Left hindlimb (tissue), 1 donor: Measurements from ENCODE around the gene RAD51B.

Experiments used
- DNase-seq: peaks from one replicate; pipeline ENCODE4 v3.0.0-alpha.2; 2018

RAD51B gene

DNA sequence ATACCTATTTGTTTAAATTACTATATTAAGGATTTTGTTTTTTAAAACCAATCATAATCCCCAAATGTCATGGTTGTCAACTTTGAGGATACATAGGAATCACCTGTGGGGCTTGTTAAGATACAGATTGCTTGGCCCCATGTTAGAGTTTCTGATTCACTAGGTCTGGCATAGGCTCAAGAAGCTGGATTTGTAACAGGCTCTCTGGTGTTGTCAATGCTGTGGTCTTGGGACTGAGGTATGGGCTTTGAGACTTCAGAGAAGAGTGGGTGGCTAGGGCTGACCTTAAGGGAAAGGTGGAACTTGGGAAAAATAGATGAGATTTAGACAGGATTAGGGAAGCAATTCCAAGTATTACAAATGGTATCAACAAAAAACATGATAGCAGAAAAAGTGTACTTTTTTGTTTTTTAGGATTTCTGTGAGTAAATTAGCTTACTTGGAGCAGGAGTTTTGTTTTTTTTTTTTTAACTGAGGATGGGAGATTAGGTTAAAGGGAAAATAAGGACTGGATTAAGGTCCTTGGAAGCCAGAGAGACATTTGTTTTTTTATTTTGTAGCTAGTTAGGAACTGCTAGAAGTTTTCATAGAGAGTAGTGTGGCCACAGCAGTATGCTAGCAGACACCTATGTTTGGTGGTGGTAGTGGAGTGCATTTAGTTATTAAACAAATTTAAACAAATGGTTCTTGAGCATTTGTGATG, 88.6 kb downstream of the RAD51B start:
- no peak for DNase-seq

DNA sequence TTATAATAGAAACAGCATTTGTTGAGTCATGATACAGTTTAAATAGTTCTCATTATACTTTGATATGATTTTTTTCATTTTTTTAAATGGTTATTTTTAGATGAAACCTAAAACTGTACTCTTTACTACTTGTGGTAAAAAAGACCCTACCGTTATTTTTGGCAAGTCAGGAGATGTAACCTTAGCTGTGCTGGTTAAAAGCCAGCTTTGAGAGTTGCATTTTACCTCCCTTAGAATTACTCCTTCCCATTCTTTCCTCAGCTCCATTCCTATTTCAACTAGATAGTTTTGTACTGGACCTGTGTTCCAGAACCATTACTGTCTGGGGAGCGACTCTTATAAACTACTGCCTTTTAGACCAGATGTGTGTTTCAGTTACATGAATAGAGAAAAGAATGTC, 92.0 kb downstream of the RAD51B start:
- no peak for DNase-seq

DNA sequence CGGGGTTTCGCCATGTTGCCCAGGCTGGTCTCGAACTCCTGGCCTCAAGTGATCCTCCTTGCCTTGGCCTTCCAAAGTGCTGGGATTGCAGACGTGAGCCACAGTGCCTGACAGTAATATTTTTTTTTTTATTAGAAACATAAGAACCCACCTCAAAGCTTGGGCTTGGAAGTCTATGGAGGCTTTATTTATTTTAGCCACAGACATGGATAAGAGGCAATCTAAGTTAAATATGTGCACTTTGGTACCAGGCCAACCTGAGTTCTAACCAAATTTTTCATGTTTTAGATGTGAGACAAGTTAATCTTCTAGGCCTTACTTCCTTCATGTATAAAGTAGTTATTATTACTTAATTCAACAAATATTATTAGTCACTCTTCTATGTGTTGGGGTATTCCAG, 96.9 kb downstream of the RAD51B start:
- DNase-seq = no peak

DNA sequence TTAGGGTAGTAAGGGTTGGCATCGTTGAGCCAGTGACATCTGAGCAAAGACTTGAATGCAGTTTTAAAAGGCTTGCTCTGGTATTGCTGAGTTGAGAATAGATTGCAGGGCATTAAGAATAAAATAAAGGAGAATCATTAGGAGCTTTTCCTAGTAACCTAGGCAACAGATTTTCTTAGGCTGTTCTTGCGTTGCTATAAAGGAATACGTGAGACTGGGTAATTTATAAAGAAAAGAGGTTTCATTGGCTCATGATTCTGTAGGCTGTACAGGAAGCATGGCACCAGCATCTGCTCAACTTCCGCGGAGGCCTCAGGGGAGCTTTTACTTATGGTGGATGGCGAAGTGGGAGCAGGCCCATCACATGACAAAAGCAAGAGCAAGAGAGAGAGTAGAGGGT, 97.4 kb downstream of the RAD51B start:
- DNase-seq = no peak

DNA sequence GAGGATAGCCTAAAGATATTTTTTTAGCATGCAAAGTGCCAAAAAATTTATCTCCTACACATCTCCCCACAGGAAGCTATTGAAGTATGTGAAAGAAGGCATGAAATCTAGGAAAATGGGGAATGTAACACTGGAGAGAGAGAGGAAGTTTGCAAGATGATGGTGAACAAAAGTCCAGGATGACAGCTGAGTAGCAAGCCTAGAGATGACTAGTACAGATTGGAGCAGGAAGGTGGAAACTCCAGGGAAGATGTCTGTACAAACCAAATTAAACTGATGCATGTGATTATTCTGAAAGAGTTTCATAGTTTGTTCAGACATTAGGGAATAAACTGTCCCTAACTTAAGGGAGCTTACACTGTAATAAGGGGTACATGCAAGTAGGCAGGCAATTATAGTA, 99.3 kb downstream of the RAD51B start:
- DNase-seq = no peak

DNA sequence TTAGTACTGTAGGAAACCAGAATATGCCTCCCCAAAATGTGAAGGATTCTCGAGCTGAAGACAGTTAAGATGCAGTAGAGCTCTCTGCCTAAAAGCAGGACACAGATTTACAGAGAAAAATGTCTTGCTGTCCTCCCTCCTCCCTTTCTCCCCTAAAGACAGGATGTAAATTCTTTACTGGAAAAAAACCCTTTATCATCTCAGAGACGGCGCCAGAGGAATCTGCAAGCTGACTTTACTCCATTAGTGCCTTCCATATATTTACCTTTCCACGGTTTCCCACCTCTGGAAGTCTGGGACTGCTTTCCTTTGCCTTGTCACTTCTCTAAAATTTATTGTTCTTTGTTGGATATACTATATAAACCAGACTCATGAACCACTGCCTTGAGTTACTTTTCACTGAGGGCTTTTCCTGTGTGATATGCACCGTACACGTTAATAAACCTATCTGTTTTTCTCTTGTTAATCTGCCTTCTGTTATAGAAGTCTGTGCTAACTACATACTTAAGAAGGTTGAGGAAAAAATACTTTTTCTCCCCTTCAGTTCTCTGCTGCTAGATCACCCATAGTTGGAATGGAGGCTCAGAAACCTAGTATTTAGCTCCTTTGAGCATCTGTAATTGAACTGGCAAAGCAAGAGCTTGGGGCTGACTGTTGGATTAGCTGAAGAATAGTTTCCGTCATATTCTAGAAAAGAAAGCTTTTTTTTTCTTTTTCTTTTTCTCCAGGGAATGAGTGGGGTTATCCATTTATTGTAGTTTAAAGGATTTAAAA, 99.9 kb downstream of the RAD51B start:
- DNase-seq = no peak

DNA sequence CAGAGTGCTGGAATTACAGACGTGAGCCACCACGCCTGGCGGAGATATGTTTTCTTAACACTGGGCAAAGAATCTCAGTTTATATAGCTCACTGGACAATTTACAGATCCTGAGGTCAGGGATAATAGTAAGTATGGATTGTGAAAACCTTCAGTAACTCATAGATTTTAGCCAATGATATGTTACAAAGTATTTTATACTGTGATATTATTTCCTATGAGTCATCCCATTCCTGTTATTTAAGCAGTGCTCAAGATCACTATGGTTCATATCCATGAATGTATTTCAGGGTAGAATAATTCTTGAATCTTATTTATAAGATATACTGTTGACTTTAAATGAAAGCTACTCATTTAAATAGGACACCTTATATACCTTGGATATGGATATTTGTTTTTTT, 107.2 kb downstream of the RAD51B start:
- no peak for DNase-seq

DNA sequence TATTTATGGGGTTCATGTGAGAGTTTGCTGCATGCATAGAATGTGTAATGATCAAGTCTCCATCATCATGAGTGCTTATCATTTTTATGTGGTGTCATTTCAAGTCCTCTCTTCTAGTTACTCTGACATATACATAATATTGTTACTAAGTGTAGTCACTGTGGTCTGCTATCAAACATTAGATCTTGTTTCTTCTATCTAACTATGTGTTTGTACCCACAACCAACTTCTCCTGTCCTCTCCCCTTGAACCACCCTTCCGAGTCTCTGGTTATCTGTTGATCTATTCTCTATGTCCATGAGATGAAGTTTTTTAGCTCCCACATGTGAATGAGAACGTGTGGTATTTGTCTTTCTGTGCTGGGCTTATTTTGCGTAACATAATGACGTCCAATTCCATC, 107.7 kb downstream of the RAD51B start:
- DNase-seq = no peak

DNA sequence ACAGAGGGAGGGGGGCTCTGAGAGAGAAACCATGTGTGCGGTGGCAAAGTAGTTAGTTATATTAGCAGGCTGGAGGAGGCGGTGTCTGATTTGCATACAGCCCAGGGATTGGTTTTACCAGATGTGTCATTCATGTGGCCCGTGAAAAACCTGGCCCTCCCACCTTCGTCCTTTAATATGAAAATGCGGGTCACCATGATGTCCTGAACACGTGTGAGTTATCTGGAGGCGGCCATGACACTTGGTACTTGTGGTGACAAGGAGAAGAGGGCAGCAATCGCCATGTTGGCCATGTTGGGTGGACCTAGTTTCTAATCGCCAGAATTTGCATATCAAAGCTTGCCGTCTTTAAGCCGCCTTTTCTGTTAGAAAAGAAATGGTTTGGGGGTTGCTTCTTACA, 108.8 kb downstream of the RAD51B start:
- DNase-seq = no peak

DNA sequence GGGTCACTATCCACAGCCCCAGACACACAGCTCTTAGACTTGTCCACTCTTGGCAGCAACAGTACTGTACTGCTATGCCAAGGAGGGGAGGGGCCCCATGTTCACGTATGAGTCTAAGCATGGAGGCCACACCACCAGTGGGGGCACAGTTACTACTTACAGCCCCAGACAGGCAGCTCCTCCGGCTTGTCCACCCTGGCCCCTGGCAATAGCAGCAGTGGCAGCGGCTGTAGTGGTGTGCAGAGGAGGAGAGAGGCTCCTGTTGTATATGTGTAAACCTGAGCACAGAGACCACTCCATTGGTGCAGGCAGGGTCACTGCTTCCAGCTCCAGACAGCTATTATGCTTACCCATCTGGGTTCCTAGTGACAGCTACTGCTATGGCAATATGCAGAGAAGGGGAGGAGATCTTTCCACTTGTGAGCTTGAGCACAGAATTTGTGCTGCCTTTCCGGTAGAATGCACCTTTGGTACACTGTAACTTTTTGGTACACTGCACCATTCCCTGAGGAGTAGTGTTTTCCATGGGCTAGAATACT, 113.2 kb downstream of the RAD51B start:
- DNase-seq = no peak

DNA sequence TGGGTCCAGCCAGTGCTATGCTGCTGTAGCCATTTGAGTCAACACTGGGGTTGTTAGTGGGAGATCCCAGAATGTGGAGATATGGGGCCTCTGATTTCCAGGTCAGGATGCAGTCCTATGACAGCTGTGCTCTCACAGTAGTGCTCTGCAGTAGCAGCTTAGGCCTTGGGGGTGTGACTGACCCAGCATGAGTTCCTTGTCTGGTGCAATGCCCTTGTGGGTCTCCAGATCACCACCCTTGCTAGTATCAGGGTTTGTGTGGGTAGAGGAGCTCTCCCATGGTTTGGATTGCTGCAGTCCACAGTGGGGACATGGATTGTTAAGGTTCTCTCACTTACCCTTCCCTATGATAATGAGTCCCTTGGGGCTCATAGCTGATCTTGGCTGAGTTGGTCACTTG, 113.7 kb downstream of the RAD51B start:
- DNase-seq = no peak

DNA sequence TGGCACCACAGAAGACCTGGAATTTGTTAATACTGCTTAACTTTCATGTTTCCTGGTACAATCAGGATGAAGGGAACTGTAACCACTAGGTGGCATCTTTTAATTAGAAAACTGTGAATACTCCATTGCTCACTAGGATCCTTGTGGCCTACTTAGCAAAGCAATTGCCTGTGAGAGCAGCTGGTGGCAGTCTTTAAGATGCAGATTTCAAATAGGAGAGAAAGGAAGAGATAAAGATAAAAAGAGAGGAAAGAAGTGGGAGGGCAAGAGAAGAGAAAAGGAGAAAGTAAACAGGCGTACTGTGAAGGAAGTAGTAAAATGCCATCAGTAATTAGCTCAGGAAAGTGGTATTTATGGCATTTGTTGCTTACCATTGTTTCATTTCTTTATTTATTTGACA, 114.5 kb downstream of the RAD51B start:
- peak; percentile 33 for DNase-seq

DNA sequence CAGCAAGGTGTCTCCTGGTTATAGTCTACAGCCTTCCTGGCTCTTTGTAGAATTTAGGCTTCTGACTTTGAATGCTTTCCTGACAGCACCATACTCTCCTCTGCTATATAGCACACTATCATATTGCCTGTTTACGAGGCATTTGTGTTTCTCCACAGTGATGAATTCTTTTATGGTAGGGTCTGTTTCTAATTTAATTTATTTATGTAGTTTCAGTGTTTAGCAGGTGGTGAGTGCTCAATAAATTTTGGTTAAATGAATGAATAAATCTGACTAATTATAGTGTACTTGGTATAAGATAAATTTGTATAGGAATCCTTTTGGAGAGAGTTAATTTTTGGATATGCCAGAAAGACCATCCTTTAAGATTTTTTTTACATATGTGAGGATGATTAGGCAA, 115.3 kb downstream of the RAD51B start:
- no peak for DNase-seq

DNA sequence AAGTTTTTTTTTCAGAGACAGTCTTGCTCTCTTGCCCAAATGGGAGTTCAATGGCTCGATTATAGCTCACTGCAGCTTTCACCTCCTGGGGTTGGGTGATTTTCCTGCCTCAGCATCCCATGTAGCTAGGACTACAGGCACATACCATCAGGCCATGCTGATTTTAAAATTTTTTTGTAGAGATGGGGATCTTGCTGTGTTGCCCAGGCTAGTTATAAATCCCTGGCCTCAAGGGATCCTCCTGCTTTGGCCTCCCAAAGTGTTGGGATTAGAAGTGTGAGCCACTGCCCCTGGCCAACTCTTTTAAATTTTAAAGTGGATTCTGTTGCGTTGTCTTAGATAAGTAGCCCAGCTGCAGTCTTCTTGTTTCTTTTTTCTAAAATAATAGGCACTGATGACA, 115.8 kb downstream of the RAD51B start:
- no peak for DNase-seq

DNA sequence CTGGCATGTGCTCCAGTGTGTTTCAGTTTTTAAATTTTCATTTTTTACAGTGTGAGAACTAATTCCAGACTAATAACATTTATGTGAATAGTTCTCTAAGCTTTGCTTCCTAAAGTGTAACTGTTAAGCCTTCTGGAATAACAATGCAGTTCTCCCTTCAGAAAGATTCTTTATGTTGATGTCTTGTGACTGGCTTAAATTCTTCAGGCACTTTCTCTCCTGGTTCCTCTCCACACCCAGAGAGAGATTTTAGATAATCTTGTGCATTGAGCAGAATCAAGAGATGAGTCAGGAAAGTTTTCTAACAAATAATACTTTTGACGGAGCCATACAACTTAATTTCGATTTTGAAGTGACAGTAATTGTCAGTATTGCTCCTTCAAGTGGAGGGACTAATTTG, 118.5 kb downstream of the RAD51B start:
- DNase-seq = no peak

DNA sequence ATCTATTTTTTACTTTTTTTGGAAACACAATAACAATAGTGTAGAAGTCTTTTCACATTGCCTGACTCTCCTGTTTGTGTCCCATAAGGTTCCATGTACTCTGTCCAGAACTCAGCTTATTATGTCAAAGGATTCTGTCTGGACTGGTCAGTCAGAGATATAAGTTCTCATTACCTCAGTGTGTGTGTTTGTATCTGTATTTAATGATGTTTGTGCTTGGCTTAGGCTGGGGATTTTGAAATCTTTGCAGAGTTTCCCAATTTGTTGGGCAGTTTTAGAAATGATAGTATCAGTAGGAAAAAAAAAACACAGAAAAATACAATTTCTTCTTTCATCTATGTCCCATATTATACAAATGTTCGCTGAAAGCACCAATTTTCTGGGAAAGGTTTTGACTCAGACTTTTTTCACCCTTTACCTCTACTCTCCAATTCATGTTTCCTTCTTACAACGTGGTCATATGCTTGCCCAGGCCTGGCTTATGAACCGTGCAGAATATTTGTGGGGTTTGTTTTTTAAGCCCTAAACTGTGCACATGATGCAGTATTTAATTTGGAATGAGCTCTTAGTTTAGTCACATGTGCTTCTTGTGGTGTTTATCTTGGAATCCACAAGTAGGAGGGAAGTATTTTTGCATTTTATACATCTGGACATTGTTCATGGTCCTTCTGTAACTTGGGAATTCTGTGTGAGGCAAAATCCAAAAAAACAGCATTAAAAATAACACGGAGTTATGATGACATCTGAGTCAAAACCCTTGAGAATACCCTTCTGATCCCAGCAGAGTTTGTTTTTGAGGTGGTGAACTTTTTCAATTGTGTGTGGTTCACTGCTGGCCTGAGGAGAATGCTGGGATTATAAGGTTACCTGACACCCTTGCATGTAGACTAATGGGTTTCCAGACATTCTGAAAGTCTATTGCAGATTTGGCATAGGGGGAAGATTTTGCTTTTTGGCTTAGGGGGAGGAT, 121.2 kb downstream of the RAD51B start:
- DNase-seq = peak; percentile 66

DNA sequence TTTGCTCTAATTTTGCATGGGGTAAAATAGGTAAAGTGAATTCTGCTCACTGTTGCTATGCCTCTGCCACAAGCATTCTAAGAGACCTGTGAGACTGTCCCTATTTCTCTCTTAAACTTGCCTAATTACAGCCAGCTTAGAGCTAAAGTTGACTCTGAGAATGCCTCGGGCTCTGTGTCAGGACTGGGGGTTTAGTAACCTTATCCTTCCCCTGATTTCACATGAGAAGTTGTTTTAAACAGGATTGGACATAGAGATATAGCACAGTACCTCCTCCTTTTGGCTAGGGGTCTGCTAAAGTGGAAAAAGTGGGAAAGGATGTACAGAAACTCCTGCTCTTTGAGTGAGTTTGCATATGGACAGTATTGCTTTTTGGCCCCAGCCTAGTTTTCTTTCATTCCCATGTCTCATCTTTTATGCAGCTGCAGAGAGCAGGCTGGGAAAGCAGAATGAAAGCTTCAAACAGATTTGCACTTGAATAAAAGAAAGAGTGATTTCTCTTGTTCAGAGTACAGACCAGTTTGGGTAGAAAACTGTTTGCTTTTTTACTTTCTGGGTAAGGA, 122.0 kb downstream of the RAD51B start:
- peak; percentile 74 for DNase-seq

DNA sequence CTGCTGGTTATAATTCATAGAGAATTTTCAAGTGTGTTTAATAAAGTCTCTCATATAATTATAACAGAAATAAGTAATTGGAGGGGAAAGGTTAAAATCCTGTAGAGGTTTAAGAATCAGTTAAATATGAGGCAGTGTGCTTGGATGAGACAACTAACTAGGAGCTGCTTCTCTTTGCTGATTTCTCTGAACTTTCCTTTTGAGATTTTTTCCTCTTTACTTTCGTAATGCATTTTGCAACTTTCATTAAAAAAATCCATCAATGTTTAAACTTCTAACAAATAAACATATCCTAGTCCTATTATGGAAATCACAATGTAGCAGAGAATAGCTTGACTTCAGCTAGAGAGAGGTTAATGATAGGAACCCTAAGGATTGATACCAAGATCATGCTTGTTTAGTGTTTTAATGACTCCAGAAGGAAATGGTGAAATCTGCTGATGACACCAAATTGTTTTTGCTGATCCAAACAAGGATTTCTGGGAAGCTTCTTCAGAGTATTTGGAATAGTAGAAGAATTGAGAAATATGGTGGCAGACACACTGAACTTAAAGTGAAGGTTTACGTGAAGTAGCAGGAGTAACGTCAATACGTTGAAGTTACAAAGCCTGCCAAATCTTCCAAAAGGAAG, 122.6 kb downstream of the RAD51B start:
- DNase-seq = no peak

DNA sequence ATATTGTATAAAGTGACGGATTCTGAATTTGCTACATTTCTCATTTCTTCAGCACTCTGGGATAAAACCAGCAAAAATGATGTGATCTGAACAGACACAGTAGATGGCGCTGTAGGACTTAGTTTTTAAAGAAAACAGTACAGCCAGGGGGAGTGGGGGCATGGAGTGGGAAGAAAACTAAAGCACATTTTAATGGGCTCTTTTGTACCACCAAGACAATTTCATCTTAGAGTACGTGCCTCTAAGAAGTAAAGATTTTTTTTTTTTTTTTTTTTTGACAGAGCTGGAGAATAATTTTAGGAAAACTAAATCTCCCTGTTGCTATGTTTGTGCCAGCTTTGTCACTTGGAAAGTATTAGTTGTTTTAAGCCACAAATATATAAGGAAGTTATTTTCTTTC, 124.4 kb downstream of the RAD51B start:
- DNase-seq = peak; percentile 80

DNA sequence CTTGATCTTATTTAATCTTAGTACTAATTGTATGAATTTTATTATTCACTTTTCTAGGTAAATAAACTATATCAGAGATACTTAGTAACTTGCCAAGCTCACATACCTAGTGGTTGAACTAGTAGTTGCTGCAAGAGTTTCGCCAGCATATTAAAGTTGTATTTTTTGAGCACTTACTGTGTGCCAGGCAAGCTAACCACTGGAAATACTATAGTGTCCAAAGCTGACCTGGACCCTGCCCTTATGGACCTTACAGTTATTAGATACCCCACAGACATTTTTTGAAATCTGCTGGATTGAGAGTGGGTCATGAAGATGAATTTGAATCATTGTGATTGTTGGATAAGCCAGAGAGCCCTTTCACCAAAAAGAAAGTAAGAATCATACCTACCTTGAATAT, 125.0 kb downstream of the RAD51B start:
- no peak for DNase-seq

DNA sequence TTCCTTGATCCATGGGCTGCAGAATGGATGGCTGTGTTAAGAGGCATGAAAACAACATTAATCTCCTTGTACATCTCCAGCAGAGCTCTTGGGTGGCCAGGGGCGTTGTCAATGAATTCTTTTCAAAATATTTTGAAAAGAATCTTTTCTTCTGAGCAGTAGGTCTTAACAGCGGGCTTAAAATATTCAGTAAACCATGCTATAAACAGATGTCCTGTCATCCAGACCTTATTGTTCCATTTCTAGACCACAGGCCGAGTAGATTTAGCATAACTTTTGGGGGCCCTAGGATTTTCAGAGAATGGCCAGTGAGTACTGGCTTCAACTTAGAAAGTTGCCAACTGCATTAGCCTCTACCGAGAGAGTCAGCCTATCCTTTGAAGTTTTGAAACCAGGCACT, 130.2 kb downstream of the RAD51B start:
- DNase-seq = no peak

DNA sequence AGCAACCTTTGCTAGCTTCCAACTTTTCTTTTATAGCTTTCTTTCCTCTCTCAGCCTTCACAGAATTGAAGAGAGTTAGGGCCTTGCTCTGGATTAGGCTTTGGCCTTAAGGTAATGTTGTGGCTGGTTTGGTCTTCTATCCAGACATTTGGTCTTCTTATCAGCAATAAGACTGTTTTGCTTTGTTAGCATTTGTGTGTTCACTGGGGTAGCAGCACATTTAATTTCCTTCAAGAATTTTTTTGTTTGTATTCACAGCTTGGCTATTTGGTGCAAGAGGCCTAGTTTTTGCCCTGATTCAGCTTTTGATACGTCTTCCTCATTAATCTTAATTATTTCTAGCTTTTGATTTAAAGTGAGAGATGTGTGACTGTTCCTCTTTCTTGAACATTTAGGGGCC, 130.8 kb downstream of the RAD51B start:
- DNase-seq = no peak
